Stimulated activated CD4-positive, alpha-beta T cell treated with anti-CD3 and anti-CD28 coated beads, Interleukin-12 subunit alpha, Interleukin-12 subunit beta, amount 100 ng/mL, for 24 hours (primary cell): ENCODE measurements around the gene MAP3K10.
A peak's percentile ranks its signal among the peaks of the same experiment; 100 is the strongest.
"Not testable (repeated sequence)": the region's sequence is repeated elsewhere in the genome, so short reads cannot be mapped to it uniquely, and the experiment has no call there.

Experiments used
- DNase-seq, 2 experiments: peaks; one replicate each; pipeline ENCODE4 v3.0.0-alpha.2; 2020; ENCODE audit warnings: low read depth in 2 of 2

Gene MAP3K10

GRCh38 chr19:40190891-40191835 lies at the start of gene MAP3K10:
Gene MAP3K10 (plus strand): TSS chr19:40191426. CDS start chr19:40192032, 606 bp downstream.
- peak; percentile 60 to 71 for DNase-seq

- DNase-seq = no peak
These were observed 49.7 kb upstream of the MAP3K10 start for GRCh38 chr19:40141551-40141950.

- DNase-seq = no peak
These were observed 47.6 kb upstream of the MAP3K10 start for GRCh38 chr19:40143612-40144011.

GRCh38 chr19:40144151-40144550 lies 47.1 kb upstream of the MAP3K10 start:
- DNase-seq = no peak

GRCh38 chr19:40144947-40145748 lies 46.1 kb upstream of the MAP3K10 start:
- DNase-seq = no peak

- DNase-seq = not testable (repeated sequence)
These were observed 45.5 kb upstream of the MAP3K10 start for GRCh38 chr19:40145749-40146029.

- no peak for DNase-seq
These were observed 43.9 kb upstream of the MAP3K10 start for GRCh38 chr19:40147338-40147692.

GRCh38 chr19:40147693-40148347 lies 43.4 kb upstream of the MAP3K10 start:
- DNase-seq = no peak

GRCh38 chr19:40149501-40149900 lies 41.7 kb upstream of the MAP3K10 start:
- no peak for DNase-seq

GRCh38 chr19:40150170-40150569 lies 41.1 kb upstream of the MAP3K10 start:
- no peak for DNase-seq

- no peak for DNase-seq
These were observed 37.0 kb upstream of the MAP3K10 start for GRCh38 chr19:40154121-40154680.

- no peak for DNase-seq
These were observed 35.4 kb upstream of the MAP3K10 start for GRCh38 chr19:40155749-40156265.

- no peak for DNase-seq
These were observed 34.2 kb upstream of the MAP3K10 start for GRCh38 chr19:40157059-40157458.

GRCh38 chr19:40159744-40160143 lies 31.5 kb upstream of the MAP3K10 start:
- no peak for DNase-seq

- no peak for DNase-seq
These were observed 29.1 kb upstream of the MAP3K10 start for GRCh38 chr19:40162104-40162503.

GRCh38 chr19:40163541-40164129 lies 27.6 kb upstream of the MAP3K10 start:
- DNase-seq = no peak

GRCh38 chr19:40165362-40165937 lies 25.8 kb upstream of the MAP3K10 start:
- DNase-seq = peak; percentile 31 to 59

- DNase-seq = not testable (repeated sequence)
These were observed 21.5 kb upstream of the MAP3K10 start for GRCh38 chr19:40169482-40170302.

GRCh38 chr19:40170303-40170989 lies 20.8 kb upstream of the MAP3K10 start:
- not testable (repeated sequence) for DNase-seq

- not testable (repeated sequence) for DNase-seq
These were observed 19.9 kb upstream of the MAP3K10 start for GRCh38 chr19:40171293-40171692.
